Pulmonary artery endothelial cell (primary cell): Measurements from ENCODE around the gene KCNQ4. TPM values are rescaled to one million over a fixed set of nuclear protein-coding genes. Genes with fewer than 3 reads are reported as not detected.

ENCODE experiments used
- DNase-seq: peaks from one replicate; pipeline ENCODE4 v3.0.0-alpha.2; 2011; ENCODE audit warnings: low read depth, low spot score
- total RNA-seq: library from RNA; depleted of rRNA; stranded (reverse); fragments of >200 nt; gene quantifications from 2 replicates; pipeline ENCODE4 v1.2.3, GENCODE V29; 2014

The KCNQ4 gene
- total RNA-seq, 1 donor from 2014 or later = not detected

DNA sequence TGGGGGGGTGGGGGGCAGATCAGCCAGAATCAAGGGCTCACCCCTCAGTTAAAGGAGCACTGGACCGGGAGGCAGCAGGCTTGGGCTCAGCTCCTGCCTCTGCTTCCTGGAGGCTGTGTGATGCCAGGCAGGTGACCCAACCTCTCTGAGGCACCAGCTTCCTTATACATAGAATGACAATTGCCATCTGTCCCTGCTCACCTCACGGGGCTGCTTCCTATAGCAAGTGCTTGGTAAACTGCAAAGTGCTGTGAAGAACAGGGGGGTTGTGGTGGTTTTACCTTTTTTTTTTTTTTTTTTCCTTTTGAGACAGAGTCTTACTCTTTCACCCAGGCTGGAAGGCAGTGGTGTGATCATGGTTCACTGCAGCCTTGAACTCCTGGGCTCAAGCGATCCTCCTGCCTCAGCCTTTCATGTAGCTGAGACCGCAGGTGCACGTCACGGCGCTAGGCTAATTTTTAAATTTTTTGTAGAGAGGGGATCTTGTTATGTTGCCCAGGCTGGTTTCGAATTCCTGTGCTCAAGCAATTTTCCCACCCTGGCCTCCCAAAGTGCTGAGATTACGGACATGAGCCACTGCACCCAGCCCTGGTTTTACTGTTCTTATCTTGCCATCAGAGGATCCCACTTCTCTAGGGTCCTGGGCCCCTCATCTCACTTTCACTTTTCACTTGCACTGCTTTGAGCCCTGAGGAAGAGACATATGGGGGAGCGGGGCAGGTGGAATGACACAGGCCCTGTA, 11.6 kb downstream of the KCNQ4 start:
- no peak for DNase-seq

DNA sequence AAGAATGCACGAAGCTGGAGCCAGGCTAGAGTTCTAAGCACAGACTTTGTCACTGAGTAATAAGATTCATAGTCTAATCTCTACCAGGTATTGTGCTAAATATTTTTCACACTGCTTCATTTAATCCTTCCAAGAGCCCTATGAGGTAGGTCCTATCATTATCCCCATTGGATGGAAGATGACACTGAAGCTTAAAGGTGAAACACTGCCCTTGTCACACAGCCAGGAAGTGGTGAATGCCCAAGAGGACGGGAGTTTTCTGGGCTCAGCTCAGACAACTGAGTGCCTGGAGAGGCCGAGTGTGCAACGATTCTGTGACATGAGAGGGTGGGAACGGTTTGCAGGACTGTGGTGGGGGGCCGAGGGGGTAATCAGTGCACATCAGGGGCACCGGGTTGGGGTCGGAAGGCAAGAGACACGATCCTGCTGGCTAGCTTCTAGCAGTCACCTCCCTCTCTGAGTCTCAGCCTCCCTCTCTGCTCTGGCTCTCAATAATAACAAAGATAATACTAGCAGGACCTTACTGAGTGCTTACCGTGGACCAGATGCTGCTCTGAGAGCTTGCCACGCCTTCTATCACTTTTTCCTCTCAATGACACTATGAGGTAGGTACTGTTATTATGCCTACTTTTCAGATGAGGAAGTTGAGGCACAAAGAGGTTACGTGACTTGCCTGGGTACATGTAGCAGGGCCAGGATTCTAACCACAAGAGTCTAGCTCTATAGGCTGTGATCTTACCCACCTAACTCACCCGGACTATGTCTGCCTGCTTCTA, 12.4 kb downstream of the KCNQ4 start:
- no peak for DNase-seq

DNA sequence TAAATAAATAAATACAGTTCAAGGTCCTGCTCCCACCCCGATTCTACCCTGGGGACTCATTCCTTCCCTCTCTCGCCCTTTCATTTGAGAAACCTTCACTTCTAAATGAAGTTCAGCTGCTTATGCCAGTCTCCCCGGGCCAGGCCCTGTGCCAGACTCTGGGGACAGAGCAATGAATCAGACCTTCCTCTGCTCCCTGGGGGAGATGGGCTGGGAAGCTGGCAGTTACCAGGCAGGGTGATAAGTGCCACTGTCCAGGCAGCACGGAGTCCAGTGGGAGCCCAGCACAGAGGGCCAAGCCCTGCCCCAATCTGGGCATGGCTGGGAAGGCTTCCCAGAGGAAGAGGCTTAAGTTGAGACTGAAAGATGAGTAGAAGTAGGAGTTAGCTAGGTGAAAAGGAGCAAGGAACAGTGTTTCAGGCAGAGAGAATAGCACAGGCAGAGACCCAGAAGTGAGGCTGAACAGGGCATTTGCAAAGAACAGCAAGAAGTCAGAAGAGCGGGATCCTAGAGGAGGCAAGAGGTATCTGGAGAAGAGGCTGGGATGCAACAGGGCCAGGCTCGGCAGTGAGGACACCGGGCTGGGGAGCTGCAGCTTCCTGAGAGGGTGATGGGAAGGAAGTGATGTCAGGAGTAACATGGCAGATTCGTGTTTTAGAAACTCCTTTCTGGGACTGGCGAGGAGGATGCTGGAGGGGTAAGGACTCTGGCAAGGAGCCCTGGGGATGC, 13.5 kb downstream of the KCNQ4 start:
- no peak for DNase-seq

- no peak for DNase-seq
Measured at GRCh38 chr1:40797668-40798010, 14.1 kb downstream of the KCNQ4 start.

GRCh38 chr1:40798366-40799281, 15.0 kb downstream of the KCNQ4 start:
- no peak for DNase-seq

- no peak for DNase-seq
Measured at GRCh38 chr1:40799351-40799867, 15.8 kb downstream of the KCNQ4 start.

GRCh38 chr1:40801742-40802077, 18.1 kb downstream of the KCNQ4 start:
- DNase-seq = no peak

DNA sequence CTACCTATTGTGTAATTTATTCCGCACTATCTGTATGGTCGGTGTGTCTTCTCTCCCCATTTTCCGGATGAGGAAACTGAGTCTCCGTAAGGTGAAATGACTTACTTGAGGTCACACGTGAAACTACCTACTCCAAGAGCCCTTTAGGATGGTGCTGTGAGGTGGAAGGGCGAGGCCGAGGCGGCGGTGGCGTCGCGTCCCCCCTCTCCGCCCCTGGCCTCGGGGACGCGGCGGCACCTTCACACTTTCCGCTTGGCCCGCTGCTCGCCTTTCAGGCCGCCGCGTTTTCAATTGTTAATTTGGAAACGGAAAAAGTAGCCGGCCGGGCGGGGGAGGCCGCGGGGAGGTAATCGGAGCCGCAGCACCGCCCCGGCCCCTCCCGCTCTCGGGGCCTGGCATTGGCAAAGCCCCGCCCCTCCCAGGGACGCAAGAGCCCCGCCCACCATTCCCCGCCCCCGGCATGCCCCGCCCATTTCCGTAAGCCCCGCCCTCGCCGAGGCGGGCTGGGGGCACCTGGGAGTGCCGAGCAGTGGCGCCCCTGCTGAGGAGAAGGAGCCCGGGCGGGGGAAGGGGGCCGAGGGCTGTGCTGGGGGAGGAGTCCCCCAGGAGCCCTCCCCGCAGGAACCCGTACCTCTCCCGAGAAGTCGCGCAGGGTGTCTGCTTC, 18.6 kb downstream of the KCNQ4 start:
- DNase-seq = peak; percentile 19

GRCh38 chr1:40802742-40803113, 19.1 kb downstream of the KCNQ4 start:
- no peak for DNase-seq

DNA sequence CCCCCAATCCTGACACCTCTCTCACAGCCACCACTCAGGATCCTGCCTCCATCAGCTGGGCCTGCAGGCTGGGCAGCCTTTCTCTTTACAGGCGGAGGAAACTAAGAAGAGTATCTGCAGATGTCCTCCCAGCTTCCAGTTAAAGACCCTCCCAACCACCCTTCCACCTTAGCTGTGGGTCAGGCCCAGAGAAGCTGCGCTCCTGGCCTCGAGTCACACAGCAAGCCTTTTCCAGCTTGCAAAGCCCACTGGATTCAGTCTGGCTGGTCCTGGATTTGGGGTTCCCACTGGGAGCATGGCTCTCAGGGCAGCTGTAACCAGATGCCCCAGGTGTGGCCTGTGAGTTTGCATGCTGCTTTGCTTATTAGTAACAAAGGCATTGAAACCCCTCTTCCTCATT, 19.9 kb downstream of the KCNQ4 start:
- DNase-seq = no peak

GRCh38 chr1:40803902-40804301, 20.3 kb downstream of the KCNQ4 start:
- no peak for DNase-seq

DNA sequence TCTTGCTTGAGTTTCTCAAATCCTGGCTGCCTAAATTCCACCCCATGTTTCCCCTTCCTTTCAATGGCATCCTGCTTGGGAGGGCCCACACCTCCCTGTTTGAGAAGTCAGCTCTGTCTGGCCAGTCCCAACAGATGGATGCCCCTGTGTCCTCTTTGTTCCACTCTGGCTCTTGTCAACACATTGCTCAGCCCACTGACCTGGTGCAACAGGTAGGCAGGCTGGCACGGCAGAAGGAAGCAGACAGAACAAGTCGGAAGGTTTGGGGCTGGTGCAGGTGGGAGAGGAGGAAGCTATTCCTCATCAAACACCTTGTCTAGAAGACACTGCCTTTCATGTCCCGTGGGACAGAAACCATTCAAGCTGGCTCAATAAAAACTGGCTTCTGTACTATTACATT, 22.7 kb downstream of the KCNQ4 start:
- DNase-seq = no peak

DNA sequence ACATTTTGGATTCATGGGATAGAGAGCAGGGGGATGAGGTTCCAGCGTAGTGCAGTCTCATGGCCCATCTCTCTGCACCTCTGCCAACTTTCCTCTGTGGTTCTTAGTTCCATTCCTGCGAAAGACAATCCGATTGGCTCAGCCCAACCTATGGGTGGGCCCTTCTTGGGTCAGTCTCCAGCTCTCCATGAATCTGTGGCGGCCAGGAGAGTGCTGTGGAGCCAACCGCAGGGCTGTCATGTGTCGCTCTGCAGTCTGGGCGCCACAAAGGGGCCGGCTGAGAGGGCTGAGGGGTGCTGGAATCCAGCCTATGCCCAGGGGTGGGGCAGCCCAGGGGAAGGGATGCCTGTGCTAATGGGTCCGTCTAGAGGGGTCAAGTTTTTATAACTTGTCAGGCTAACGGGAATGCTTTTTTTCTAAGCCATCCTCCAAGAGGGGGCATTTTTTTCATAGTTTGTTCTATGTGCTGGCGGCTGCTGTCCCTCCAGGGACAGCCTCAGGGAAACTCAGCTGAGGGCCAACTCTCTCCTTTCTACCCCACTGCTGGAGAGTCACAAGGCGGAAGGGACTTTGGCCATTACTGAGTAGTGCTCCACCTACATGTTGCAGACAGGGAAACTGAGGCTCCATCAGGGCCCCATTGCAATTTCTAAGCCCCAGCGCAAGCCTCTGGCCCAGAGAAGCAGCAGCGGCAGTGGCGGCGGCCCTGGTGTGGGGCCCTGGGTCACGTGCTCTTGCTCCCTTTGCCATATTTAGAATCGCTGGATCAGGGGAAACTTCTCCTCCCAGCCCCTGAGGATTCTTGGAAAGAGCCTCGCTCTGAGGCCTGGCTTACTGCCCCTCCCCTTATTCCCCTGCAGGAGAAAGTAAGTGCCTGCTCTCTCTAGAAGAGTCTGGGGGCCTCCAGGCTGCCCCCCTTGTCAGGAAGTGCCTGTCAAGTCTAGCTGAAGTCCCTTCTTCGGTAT, 23.4 kb downstream of the KCNQ4 start:
- DNase-seq = no peak

DNA sequence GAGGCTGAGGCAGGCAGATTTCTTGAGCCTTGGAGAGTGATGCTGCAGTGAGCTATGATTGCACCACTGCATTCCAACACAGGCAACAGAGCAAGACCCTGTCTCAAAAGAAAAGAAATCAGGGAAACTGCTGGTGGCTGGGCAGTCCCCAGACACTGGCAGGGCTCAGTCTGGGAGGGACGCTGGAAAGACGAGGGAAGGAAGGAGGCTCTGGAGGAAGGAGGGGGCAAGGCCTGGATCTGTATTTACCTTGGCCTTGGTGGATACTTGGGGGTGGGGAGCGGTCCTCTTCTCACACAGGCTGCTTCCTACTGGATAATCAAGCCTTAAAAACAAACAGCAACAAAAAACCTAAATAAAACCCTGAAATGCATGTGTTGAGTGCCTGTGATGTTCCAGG, 24.4 kb downstream of the KCNQ4 start:
- no peak for DNase-seq

GRCh38 chr1:40808444-40808843, 24.9 kb downstream of the KCNQ4 start:
- no peak for DNase-seq

DNA sequence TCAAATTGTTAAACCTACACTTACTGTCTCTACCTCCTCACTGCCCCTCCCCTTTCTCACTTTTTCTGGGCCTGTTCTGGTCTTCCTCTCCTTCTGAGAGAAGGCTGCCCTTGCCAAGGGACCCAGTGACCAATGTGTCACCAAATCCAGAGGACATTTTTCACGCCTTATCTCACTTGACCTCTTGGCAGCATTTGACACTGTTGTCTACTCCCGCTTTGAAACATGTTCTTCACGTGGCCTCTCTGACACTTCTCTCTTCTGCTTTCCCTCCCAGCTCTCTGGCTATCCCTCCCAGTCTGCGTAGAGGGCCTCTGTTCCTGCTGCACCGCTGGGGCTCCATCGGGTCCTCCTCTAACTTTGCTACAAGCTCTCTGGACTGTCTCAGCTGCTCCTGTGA, 25.3 kb downstream of the KCNQ4 start:
- DNase-seq = no peak

- no peak for DNase-seq
Measured at GRCh38 chr1:40810927-40811326, 27.3 kb downstream of the KCNQ4 start.

GRCh38 chr1:40815420-40815819, 31.8 kb downstream of the KCNQ4 start:
- DNase-seq = no peak

DNA sequence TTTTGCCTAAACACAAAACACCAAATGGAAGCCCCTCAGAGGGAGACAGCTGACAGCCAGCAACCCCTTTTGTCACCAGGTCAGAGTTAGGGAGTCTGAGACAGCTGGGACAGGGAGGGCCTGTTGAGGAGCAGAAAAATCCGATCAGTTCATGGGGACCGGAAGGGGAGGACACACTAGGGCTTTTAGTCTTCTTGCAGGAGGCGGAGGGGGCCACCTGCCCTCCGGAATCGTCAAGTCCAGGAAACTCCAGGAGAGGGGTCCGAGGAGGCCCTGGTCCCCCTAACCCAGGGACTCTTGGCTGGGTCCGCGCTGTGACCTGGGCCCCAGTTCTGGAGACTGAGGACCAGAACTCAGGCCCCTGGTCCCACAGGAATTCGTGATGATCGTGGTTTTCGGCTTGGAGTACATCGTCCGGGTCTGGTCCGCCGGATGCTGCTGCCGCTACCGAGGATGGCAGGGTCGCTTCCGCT, 34.2 kb downstream of the KCNQ4 start:
- DNase-seq = no peak
